A673 (cell line): ENCODE data around the gene ABHD4.

Experiments used
- EZH2 ChIP-seq: fragments of 200-600 bp; sonication (generic); IDR thresholded peaks from 2 replicates; pipeline ENCODE4 v1.6.1; 2017; ENCODE audit warnings: borderline replicate concordance, low read depth, mild to moderate bottlenecking, mixed read lengths, antibody characterized with exemption, low read length; ENCODE audit not compliant: poor library complexity, severe bottlenecking
- TF ChIP-seq, protein P1 (sequence below): fragments of 300-800, 200-600 bp; sonication (generic); conservative IDR thresholded peaks from 2 replicates; pipeline ENCODE4 v1.5.1; 2017; ENCODE audit warnings: low read depth, mild to moderate bottlenecking, antibody characterized with exemption, low read length, moderate library complexity, mixed read lengths

DNA sequence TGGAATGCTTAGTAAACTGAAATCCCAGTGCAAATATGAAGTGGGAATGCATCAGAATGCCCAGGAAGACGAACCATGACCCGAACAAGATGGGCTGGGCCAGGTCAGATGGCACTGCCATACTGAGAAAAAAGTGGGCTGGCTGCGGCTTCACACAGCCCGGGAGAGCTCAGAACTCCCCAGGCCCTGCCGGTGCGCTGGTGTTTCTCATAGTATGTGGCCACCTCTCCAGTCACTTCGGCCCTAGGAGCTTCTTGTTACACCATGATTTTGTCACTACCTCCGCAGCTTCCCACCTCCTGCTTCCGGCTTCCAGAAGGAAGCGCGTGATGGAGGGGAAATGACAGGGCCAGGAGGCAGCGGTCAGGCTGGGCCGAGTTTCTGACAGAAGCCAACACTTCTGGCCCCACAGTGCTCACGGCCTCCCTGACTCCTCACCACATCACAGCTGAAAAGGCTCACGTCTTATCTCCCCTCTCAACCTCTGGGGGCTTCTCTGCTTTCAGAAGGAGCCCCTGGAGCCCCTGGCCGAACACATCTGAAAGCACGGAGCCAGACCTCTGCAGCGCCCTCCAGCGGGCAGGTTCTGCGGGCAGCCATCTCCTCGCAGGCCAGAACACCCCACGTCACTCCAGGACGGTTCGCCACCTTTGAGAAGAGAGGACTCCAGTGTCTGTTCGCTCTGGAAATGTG lies 39.7 kb upstream of the ABHD4 start:
- no peak for TF ChIP-seq EZH2
- TF ChIP-seq, protein P1, sequence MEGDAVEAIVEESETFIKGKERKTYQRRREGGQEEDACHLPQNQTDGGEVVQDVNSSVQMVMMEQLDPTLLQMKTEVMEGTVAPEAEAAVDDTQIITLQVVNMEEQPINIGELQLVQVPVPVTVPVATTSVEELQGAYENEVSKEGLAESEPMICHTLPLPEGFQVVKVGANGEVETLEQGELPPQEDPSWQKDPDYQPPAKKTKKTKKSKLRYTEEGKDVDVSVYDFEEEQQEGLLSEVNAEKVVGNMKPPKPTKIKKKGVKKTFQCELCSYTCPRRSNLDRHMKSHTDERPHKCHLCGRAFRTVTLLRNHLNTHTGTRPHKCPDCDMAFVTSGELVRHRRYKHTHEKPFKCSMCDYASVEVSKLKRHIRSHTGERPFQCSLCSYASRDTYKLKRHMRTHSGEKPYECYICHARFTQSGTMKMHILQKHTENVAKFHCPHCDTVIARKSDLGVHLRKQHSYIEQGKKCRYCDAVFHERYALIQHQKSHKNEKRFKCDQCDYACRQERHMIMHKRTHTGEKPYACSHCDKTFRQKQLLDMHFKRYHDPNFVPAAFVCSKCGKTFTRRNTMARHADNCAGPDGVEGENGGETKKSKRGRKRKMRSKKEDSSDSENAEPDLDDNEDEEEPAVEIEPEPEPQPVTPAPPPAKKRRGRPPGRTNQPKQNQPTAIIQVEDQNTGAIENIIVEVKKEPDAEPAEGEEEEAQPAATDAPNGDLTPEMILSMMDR: 0 out of 2 replicates have a peak, but pooled peaks have one; percentile 12
